Suprapubic skin (tissue), 4 donors: ENCODE data around the gene NAGLU.

ENCODE experiments used
- EP300 ChIP-seq: sonication (generic); formaldehyde crosslinking; IDR thresholded peaks from one replicate; pipeline ENCODE4 v1.6.1; 2017; ENCODE audit warnings: antibody characterized with exemption
- POLR2A ChIP-seq, 2 donors: fragments of 450-650 bp; IDR thresholded peaks; one replicate each; pipeline ENCODE4 v1.6.1; 2017; ENCODE audit warnings: antibody characterized with exemption in 2 of 2, mild to moderate bottlenecking in 2 of 2, moderate library complexity in 2 of 2
- POLR2AphosphoS5 ChIP-seq, 3 donors: sonication (generic); formaldehyde crosslinking; IDR thresholded peaks; one replicate each; pipeline ENCODE4 v1.6.1; 2017; ENCODE audit warnings: antibody characterized with exemption in 3 of 3
- TF ChIP-seq, protein P1 (sequence below), 2 donors: fragments of 200-600 bp in 1 of 2; fragments of 450-650 bp in 1 of 2; sonication (generic) in 1 of 2; IDR thresholded peaks; one replicate each; pipeline ENCODE4 v1.5.1; 2016 to 2019; ENCODE audit warnings: antibody characterized with exemption in 2 of 2, mild to moderate bottlenecking in 1 of 2, moderate library complexity in 1 of 2

GRCh38 chr17:42498828-42499227, 37.2 kb upstream of the NAGLU start:
- TF ChIP-seq, protein P1, sequence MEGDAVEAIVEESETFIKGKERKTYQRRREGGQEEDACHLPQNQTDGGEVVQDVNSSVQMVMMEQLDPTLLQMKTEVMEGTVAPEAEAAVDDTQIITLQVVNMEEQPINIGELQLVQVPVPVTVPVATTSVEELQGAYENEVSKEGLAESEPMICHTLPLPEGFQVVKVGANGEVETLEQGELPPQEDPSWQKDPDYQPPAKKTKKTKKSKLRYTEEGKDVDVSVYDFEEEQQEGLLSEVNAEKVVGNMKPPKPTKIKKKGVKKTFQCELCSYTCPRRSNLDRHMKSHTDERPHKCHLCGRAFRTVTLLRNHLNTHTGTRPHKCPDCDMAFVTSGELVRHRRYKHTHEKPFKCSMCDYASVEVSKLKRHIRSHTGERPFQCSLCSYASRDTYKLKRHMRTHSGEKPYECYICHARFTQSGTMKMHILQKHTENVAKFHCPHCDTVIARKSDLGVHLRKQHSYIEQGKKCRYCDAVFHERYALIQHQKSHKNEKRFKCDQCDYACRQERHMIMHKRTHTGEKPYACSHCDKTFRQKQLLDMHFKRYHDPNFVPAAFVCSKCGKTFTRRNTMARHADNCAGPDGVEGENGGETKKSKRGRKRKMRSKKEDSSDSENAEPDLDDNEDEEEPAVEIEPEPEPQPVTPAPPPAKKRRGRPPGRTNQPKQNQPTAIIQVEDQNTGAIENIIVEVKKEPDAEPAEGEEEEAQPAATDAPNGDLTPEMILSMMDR (IDR thresholded peaks at IDR 0.05): no peak
- TF ChIP-seq POLR2AphosphoS5 (IDR thresholded peaks at IDR 0.05): no peak
- no peak for TF ChIP-seq POLR2A (IDR thresholded peaks at IDR 0.05)
- no peak for TF ChIP-seq EP300
